Measurements from ENCODE around the gene IL15RA.

Gene IL15RA

GRCh38 chr10:5902511-5903274 is 74.7 kb downstream of the IL15RA start:
- Histone ChIP-seq H3K27me3 (ENCODE audit: control insufficient read depth, insufficient read depth, low read length) (no peaks in the 10 kb centered on the region), H3K4me3 (ENCODE audit: low read depth, low read length) (no peak overlapping the region), H3K9ac (no peak overlapping the region), H3K4me2 (ENCODE audit: low read length) (no peak overlapping the region), H3K9me3 (ENCODE audit: control insufficient read depth, low read length) (no peaks in the 10 kb centered on the region), H3K27ac (no peak overlapping the region), H3K79me2 (peaks cover 25% of the 10 kb centered on the region), H3K4me1 (no peaks in the 10 kb centered on the region), H2AFZ (no peak overlapping the region), H3K36me3 (ENCODE audit: control insufficient read depth, insufficient read depth, low read length) (no peaks in the 10 kb centered on the region)
- TF ChIP-seq CTCF (IDR thresholded peaks at IDR 0.05), result no peak
